Subcutaneous preadipocyte (primary cell): Measurements from ENCODE around the gene METTL21A. TPM values are rescaled to one million over a fixed set of nuclear protein-coding genes. Genes with fewer than 3 reads are reported as not detected.

ENCODE experiments used
- small RNA-seq: library from RNA; depleted of rRNA; stranded (forward); fragments of <200 nt; gene quantifications from one replicate; pipeline ENCODE3, GENCODE V24; 2012
- total RNA-seq: library from RNA; depleted of rRNA; stranded (reverse); fragments of >200 nt; gene quantifications from 2 replicates; pipeline ENCODE4 v1.2.3, GENCODE V29; 2012

The METTL21A gene
- 7.7 and 8.6 TPM in 2 replicates for total RNA-seq

DNA sequence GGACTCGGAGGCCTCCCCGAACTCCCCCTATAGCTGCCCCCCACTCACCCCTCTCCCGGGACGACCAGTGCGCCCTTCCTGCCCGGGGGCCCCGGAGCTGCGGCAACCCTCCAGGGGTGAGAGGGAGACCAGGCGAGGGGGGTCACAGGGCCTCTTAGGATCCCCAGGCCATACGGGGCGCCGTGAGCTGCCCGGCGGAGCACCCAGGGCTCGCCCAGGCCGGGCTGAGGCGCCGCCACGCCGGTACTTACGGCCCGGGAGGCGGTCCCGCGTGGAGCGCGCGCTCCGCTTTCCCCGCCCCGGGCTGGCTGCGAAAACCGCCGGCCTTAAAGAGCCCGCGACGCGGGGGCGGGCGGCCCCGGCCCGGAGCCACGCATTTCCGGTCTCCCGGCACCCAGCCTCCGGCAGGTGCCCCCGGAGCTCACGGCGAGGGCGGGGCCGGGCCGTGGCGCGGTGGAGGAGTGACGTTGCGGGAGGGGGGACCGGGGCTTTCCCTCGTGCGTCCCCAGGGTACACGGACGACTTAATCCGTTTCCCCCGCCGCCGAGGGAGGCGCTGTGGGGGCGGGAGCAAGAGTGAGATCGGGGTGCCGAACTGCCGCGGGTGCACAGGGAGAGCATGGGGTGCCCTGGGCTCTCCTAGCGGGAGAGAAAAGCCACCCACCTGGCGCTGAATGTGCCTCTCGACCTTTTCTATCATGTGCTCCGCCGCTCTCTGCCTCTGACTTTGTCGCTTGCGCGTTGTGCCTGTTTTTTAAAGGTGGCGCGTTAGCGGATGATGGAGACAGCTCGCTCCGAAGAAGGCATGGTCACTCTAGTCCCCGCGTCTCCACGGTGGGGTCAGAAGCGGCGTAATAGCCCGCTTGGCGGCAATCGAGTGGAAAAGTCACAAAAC, at the start of gene METTL21A:
METTL21A (minus strand) TSS at position 381 of the 894 bp plus-strand sequence. CDS start 1,019 bp downstream, outside the sequence.

Small RNA genes within 50 kb of the gene (small RNA-seq; reads per million reads assigned to genes)
- gene RPS29P9 = not detected

Other genes starting within 250 kb of the METTL21A start
- 21.7 and 25.0 TPM in 2 replicates for gene CREB1, start 95.4 kb downstream of the METTL21A start, total RNA-seq
- gene CCNYL1, start 86.2 kb upstream of the METTL21A start, total RNA-seq = 5.9 and 8.0 TPM in 2 replicates
- gene FZD5, start 144.5 kb upstream of the METTL21A start, total RNA-seq = 1.1 and 1.8 TPM in 2 replicates